NCI-H82 treated with DMSO at 0.1 percent for 48 hours (cell line): Measurements from ENCODE around the gene IL17RC.

Experiments used
- DNase-seq: peaks from one replicate; lab custom pipeline; 2025; ENCODE audit not compliant: unreplicated experiment; lab: John Stamatoyannopoulos, UW

The IL17RC gene

GRCh38 chr3:9942934-9943690 is 26.2 kb downstream of the IL17RC start:
- DNase-seq = no peak

- DNase-seq = no peak
These were observed 27.4 kb downstream of the IL17RC start for GRCh38 chr3:9944271-9944670.

GRCh38 chr3:9945358-9945757 is 28.5 kb downstream of the IL17RC start:
- no peak for DNase-seq

- DNase-seq = peak; percentile 67
These were observed 29.5 kb downstream of the IL17RC start for GRCh38 chr3:9946112-9947024.

- DNase-seq = peak; percentile 26
These were observed 30.4 kb downstream of the IL17RC start for GRCh38 chr3:9947025-9947995.

GRCh38 chr3:9948586-9948985 is 31.7 kb downstream of the IL17RC start:
- DNase-seq = no peak

- DNase-seq = no peak
These were observed 32.2 kb downstream of the IL17RC start for GRCh38 chr3:9949115-9949514.

GRCh38 chr3:9949626-9950025 is 32.7 kb downstream of the IL17RC start:
- DNase-seq = no peak

- DNase-seq = no peak
These were observed 34.2 kb downstream of the IL17RC start for GRCh38 chr3:9951126-9951525.

- DNase-seq = no peak
These were observed 34.7 kb downstream of the IL17RC start for GRCh38 chr3:9951598-9951961.

GRCh38 chr3:9951962-9952805 is 35.3 kb downstream of the IL17RC start, which contains the start of gene PRRT3:
PRRT3 (minus strand) TSS chr3:9952408; CDS start chr3:9950115, 2,293 bp downstream.
- no peak for DNase-seq

- peak; percentile 84 for DNase-seq
These were observed 38.2 kb downstream of the IL17RC start for GRCh38 chr3:9955067-9955502.

GRCh38 chr3:9955611-9956352 is 38.9 kb downstream of the IL17RC start:
- no peak for DNase-seq

GRCh38 chr3:9957214-9957613 is 40.3 kb downstream of the IL17RC start:
- DNase-seq = peak; percentile 9

GRCh38 chr3:9965200-9965875 is 48.4 kb downstream of the IL17RC start:
- DNase-seq = no peak

- no peak for DNase-seq
These were observed 49.9 kb downstream of the IL17RC start for GRCh38 chr3:9966841-9967240.

GRCh38 chr3:9969632-9970019 is 52.7 kb downstream of the IL17RC start:
- no peak for DNase-seq

- no peak for DNase-seq
These were observed 53.2 kb downstream of the IL17RC start for GRCh38 chr3:9970020-9970652.
